Activated CD4-positive, alpha-beta T cell treated with anti-CD3 and anti-CD28 coated beads for 36 hours (primary cell): ENCODE measurements around the gene TMEM125. TPM values are rescaled to one million over a fixed set of nuclear protein-coding genes. Genes with fewer than 3 reads are reported as not detected.

Experiments
- ATAC-seq: fragments of 200-7000 bp; cut with Tn5 transposase; one replicate; pipeline ENCODE4 v1.10.0; 2021; ENCODE audit warnings: mild to moderate bottlenecking, moderate library complexity
- CTCF ChIA-PET: fragments of 350-600 bp; sonication (Branson Sonifier 250); formaldehyde crosslinking; loops from one replicate; lab custom pipeline; 2021; ENCODE audit warnings: antibody characterized with exemption; lab: Charles Lee
- POLR2A ChIA-PET: fragments of 350-600 bp; sonication (Branson Sonifier 250); formaldehyde crosslinking; loops from one replicate; lab custom pipeline; 2021; ENCODE audit warnings: antibody characterized with exemption, inconsistent platforms; lab: Charles Lee
- DNase-seq: peaks from one replicate; pipeline ENCODE4 v3.0.0-alpha.2; 2020
- H3K27ac Mint-ChIP-seq: one replicate; pipeline ENCODE4 v1.8.0; 2021; ENCODE audit warnings: mixed read lengths
- H3K27me3 Mint-ChIP-seq: one replicate; pipeline ENCODE4 v1.8.0; 2021; ENCODE audit warnings: mixed read lengths
- H3K36me3 Mint-ChIP-seq: one replicate; pipeline ENCODE4 v1.8.0; 2021; ENCODE audit warnings: low read depth, mixed read lengths
- H3K4me1 Mint-ChIP-seq: one replicate; pipeline ENCODE4 v1.8.0; 2021; ENCODE audit warnings: mixed read lengths
- H3K4me3 Mint-ChIP-seq: one replicate; pipeline ENCODE4 v1.8.0; 2021; ENCODE audit warnings: mild to moderate bottlenecking, moderate library complexity, mixed read lengths
- H3K9me3 Mint-ChIP-seq: one replicate; pipeline ENCODE4 v1.8.0; 2021; ENCODE audit warnings: low read depth, mixed read lengths
- intact Hi-C, 2 experiments: fragments of 100-400 bp; cut with DNase I in 1 of 2; cut with micrococcal nuclease in 1 of 2; formaldehyde crosslinking; loops; one replicate each; pipeline versions ENCODE4 v1.14.2 to v1.15.1; 2022 to 2024; cut with DNase I, micrococcal nuclease
- total RNA-seq, 2 experiments: library from RNA; stranded (reverse); gene quantifications; one replicate each; pipeline ENCODE4 v1.2.3, GENCODE V29; 2021

Gene TMEM125
- total RNA-seq, 2 experiments from 2014 or later = not detected

GRCh38 chr1:43247256-43247921 is 22.4 kb upstream of the TMEM125 start:
- Mint-ChIP-seq H3K9me3 (no peaks in the 10 kb centered on the region), H3K27ac (no peak overlapping the region), H3K27me3 (peaks cover 2% of the 10 kb centered on the region), H3K4me1 (no peaks in the 10 kb centered on the region), H3K4me3 (no peak overlapping the region), H3K36me3 (no peaks in the 10 kb centered on the region)
- ChIA-PET CTCF (no interaction called here), POLR2A (no interaction called here)
- intact Hi-C loops = no loop called here
- DNase-seq (no peak), ATAC-seq (no peak)

GRCh38 chr1:43250351-43250761 is 19.4 kb upstream of the TMEM125 start:
- no peaks in the 10 kb centered on the region for H3K4me1 Mint-ChIP-seq
- H3K9me3 Mint-ChIP-seq = no peaks in the 10 kb centered on the region
- H3K27me3 Mint-ChIP-seq = peaks cover 5% of the 10 kb centered on the region
- POLR2A ChIA-PET = no interaction called here
- DNase-seq (no peak), ATAC-seq (no peak)
- no peak overlapping the region for H3K27ac Mint-ChIP-seq
- CTCF ChIA-PET = no interaction called here
- intact Hi-C loops = no loop called here
- H3K4me3 Mint-ChIP-seq = no peak overlapping the region
- no peaks in the 10 kb centered on the region for H3K36me3 Mint-ChIP-seq

GRCh38 chr1:43251024-43251423 is 18.8 kb upstream of the TMEM125 start:
- intact Hi-C loops = no loop called here
- ChIA-PET POLR2A (no interaction called here), CTCF (no interaction called here)
- no peaks in the 10 kb centered on the region for H3K4me1 Mint-ChIP-seq
- H3K27ac Mint-ChIP-seq = no peak overlapping the region
- no peak overlapping the region for H3K4me3 Mint-ChIP-seq
- ATAC-seq (no peak), DNase-seq (no peak)
- no peaks in the 10 kb centered on the region for H3K36me3 Mint-ChIP-seq
- no peaks in the 10 kb centered on the region for H3K9me3 Mint-ChIP-seq
- H3K27me3 Mint-ChIP-seq = peaks cover 5% of the 10 kb centered on the region

GRCh38 chr1:43252225-43252624 is 17.6 kb upstream of the TMEM125 start:
- ChIA-PET CTCF (no interaction called here), POLR2A (no interaction called here)
- no peak overlapping the region for H3K27ac Mint-ChIP-seq
- intact Hi-C loops = no loop called here
- H3K4me1 Mint-ChIP-seq = no peaks in the 10 kb centered on the region
- DNase-seq (no peak), ATAC-seq (no peak)
- H3K36me3 Mint-ChIP-seq = no peaks in the 10 kb centered on the region
- peaks cover 5% of the 10 kb centered on the region for H3K27me3 Mint-ChIP-seq
- no peaks in the 10 kb centered on the region for H3K9me3 Mint-ChIP-seq
- H3K4me3 Mint-ChIP-seq = no peak overlapping the region

- Mint-ChIP-seq H3K27me3 (peaks cover 5% of the 10 kb centered on the region), H3K9me3 (no peaks in the 10 kb centered on the region), H3K4me3 (no peak overlapping the region), H3K27ac (no peak overlapping the region), H3K36me3 (no peaks in the 10 kb centered on the region), H3K4me1 (no peaks in the 10 kb centered on the region)
- intact Hi-C loops = no loop called here
- ATAC-seq = no peak
- no peak for DNase-seq
- ChIA-PET CTCF (no interaction called here), POLR2A (no interaction called here)
Observed at GRCh38 chr1:43253173-43253572, 16.6 kb upstream of the TMEM125 start.

- ChIA-PET CTCF (no interaction called here), POLR2A (no interaction called here)
- no peak for ATAC-seq
- no peak for DNase-seq
- Mint-ChIP-seq H3K36me3 (no peaks in the 10 kb centered on the region), H3K4me1 (no peaks in the 10 kb centered on the region), H3K4me3 (no peak overlapping the region), H3K27me3 (peaks cover 5% of the 10 kb centered on the region), H3K9me3 (no peaks in the 10 kb centered on the region), H3K27ac (no peak overlapping the region)
- intact Hi-C loops = no loop called here
Observed at GRCh38 chr1:43253876-43254275, 15.9 kb upstream of the TMEM125 start.

- Mint-ChIP-seq H3K4me3 (no peak overlapping the region), H3K4me1 (no peaks in the 10 kb centered on the region), H3K27ac (no peak overlapping the region), H3K27me3 (peaks cover 5% of the 10 kb centered on the region), H3K36me3 (no peaks in the 10 kb centered on the region), H3K9me3 (no peaks in the 10 kb centered on the region)
- no peak for DNase-seq
- ChIA-PET CTCF (no interaction called here), POLR2A (no interaction called here)
- ATAC-seq = no peak
- intact Hi-C loops = no loop called here
Observed at GRCh38 chr1:43255438-43256210, 14.2 kb upstream of the TMEM125 start.

GRCh38 chr1:43256675-43257570 is 12.9 kb upstream of the TMEM125 start:
- Mint-ChIP-seq H3K36me3 (no peaks in the 10 kb centered on the region), H3K27me3 (peaks cover 3% of the 10 kb centered on the region), H3K4me3 (no peak overlapping the region), H3K9me3 (no peaks in the 10 kb centered on the region), H3K4me1 (no peaks in the 10 kb centered on the region), H3K27ac (no peak overlapping the region)
- no peak for DNase-seq
- ChIA-PET POLR2A (no interaction called here), CTCF (no interaction called here)
- no peak for ATAC-seq
- intact Hi-C loops = no loop called here

GRCh38 chr1:43258370-43258769 is 11.4 kb upstream of the TMEM125 start:
- ChIA-PET POLR2A (no interaction called here), CTCF (no interaction called here)
- Mint-ChIP-seq H3K27me3 (no peaks in the 10 kb centered on the region), H3K27ac (no peak overlapping the region), H3K4me1 (no peaks in the 10 kb centered on the region), H3K9me3 (peaks cover 4% of the 10 kb centered on the region), H3K36me3 (no peaks in the 10 kb centered on the region), H3K4me3 (no peak overlapping the region)
- ATAC-seq (no peak), DNase-seq (no peak)
- intact Hi-C loops = no loop called here

GRCh38 chr1:43265431-43265830 is 4.4 kb upstream of the TMEM125 start:
- intact Hi-C loops = no loop called here
- ATAC-seq (no peak), DNase-seq (no peak)
- no peak overlapping the region for H3K4me3 Mint-ChIP-seq
- CTCF ChIA-PET = interaction anchor here (0.9 kb wide), 1 partner anchor 39 kb away, joined by 3 read pairs; no protein-coding TSS in a partner anchor
- H3K9me3 Mint-ChIP-seq = peaks cover 7% of the 10 kb centered on the region
- H3K27me3 Mint-ChIP-seq = peaks cover 5% of the 10 kb centered on the region
- no peaks in the 10 kb centered on the region for H3K36me3 Mint-ChIP-seq
- POLR2A ChIA-PET = no interaction called here
- no peak overlapping the region for H3K27ac Mint-ChIP-seq
- H3K4me1 Mint-ChIP-seq = peaks cover under 1% of the 10 kb centered on the region

- peaks cover 5% of the 10 kb centered on the region for H3K27me3 Mint-ChIP-seq
- POLR2A ChIA-PET = no interaction called here
- no peak overlapping the region for H3K4me3 Mint-ChIP-seq
- DNase-seq (no peak), ATAC-seq (no peak)
- H3K4me1 Mint-ChIP-seq = peaks cover 10% of the 10 kb centered on the region
- intact Hi-C loops = no loop called here
- peaks cover 7% of the 10 kb centered on the region for H3K9me3 Mint-ChIP-seq
- CTCF ChIA-PET = interaction anchor here (0.6 kb wide), 1 partner anchor 1376 kb away, joined by 3 read pairs; no protein-coding TSS in a partner anchor
- H3K36me3 Mint-ChIP-seq = no peaks in the 10 kb centered on the region
- no peak overlapping the region for H3K27ac Mint-ChIP-seq
Observed at GRCh38 chr1:43266881-43267280, 2.9 kb upstream of the TMEM125 start.
